Measurements from ENCODE around the gene TENM4.

DNA sequence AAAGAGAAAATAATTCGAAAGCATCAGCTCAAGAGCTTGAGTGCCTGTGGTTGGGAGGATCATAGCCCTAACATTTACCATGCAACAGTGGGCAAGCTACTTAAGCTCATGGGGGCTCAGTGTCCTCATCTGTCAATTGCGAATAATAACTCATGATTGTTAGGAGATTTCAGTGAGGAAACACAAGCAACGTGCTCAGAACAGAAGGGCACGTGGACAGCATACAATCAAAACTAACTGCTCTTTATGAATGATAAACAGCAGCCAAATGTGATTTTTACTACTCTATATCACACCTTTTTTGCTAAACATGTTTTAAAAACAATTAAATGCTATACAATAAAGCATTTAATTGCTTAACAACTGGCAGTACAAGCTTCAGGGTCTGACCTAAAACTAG is 556.1 kb downstream of the TENM4 start:
- no peak for TF ChIP-seq NFRKB (IDR thresholded peaks at IDR 0.05)
- no peak for TF ChIP-seq ELF4 (IDR thresholded peaks at IDR 0.05)
- no peak for TF ChIP-seq SP1 (IDR thresholded peaks at IDR 0.05)
- no peak for TF ChIP-seq BHLHE40 (IDR thresholded peaks at IDR 0.05; ENCODE audit: borderline replicate concordance)
- TF ChIP-seq SUZ12 (IDR thresholded peaks at IDR 0.05), result no peak
- TF ChIP-seq, protein P1, sequence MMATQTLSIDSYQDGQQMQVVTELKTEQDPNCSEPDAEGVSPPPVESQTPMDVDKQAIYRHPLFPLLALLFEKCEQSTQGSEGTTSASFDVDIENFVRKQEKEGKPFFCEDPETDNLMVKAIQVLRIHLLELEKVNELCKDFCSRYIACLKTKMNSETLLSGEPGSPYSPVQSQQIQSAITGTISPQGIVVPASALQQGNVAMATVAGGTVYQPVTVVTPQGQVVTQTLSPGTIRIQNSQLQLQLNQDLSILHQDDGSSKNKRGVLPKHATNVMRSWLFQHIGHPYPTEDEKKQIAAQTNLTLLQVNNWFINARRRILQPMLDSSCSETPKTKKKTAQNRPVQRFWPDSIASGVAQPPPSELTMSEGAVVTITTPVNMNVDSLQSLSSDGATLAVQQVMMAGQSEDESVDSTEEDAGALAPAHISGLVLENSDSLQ (IDR thresholded peaks at IDR 0.05), result no peak
- TF ChIP-seq HDGF (IDR thresholded peaks at IDR 0.05; ENCODE audit: borderline replicate concordance), result no peak
- no peak for TF ChIP-seq FOXK2 (IDR thresholded peaks at IDR 0.05)
- TF ChIP-seq FOXM1 (IDR thresholded peaks at IDR 0.05; ENCODE audit: borderline replicate concordance), result no peak
- TF ChIP-seq FOXA1 (IDR thresholded peaks at IDR 0.05), result no peak

Data from HEK293T (cell line).